ENCODE data around the gene COA1. TPM values are rescaled to one million over a fixed set of nuclear protein-coding genes. Genes with fewer than 3 reads are reported as not detected.
"Not testable (repeated sequence)": the region's sequence is repeated elsewhere in the genome, so short reads cannot be mapped to it uniquely, and the experiment has no call there.

The COA1 gene
- polyA plus RNA-seq, 1 donor (not counting 4 experiments of a cell fraction or from before 2014, with no cell fraction given), result 32.2 TPM

DNA sequence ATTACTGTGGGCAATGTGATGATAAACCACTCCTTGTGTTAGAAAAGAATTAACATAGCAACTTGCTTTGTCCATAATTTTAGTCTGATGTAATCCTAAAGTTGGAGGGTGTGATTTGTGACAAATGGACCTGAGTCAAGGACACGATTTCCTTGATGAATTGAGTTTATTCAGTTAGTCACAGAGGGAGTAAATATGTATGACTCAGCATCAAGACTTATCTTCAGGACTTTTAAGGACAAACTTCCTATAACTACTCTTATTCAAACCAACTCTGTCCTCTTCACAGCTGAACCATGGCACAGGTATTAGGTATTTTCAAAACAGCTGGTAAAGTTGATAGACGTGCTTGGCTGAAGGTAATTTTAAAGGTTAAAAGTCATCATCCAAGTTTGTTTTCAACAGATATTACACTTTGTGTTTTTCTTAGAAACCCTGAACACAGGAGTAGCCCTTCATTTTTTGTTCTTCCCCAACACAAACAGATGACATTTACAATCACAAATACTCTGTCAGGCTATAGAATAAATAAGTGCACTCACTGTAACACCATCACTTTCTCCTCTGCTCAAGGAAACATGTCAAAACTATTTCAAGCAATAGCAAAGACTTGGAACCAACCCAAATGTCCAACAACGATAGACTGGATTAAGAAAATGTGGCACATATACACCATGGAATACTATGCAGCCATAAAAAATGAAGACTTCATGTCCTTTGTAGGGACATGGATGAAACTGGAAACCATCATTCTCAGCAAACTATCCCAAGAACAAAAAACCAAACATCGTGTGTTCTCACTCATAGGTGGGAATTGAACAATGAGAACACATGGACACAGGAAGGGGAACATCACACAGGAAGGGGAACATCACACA, 54.5 kb downstream of the COA1 start:
- H3K27ac ChIP-seq (ENCODE audit: control insufficient read depth, insufficient read depth, low read length), result peak overlapping the region; percentile 51
- no peaks in the 10 kb centered on the region for H3K27me3 ChIP-seq (ENCODE audit: control insufficient read depth, extremely low read depth, insufficient read depth, low read length)
- H3K36me3 ChIP-seq (ENCODE audit: control insufficient read depth in 2 of 2, extremely low read depth in 1 of 2, insufficient read depth in 2 of 2, low read length in 2 of 2), result no peaks in the 10 kb centered on the region
- H3K9me3 ChIP-seq (ENCODE audit: control insufficient read depth, low read depth, low read length), result no peaks in the 10 kb centered on the region
- no peak overlapping the region for H3K9ac ChIP-seq (ENCODE audit: control insufficient read depth, extremely low read depth, insufficient read depth, low read length)
- peak; percentile 83 for FAIRE-seq
- no peak for DNase-seq (ENCODE audit: low read depth, low spot score)
- no peak overlapping the region for H3K4me3 ChIP-seq (ENCODE audit: control insufficient read depth in 2 of 3, extremely low read depth in 1 of 3, insufficient read depth in 2 of 3, low read depth in 1 of 3, low read length in 3 of 3)
- peak overlapping the region; percentile 9 for H3K4me2 ChIP-seq (ENCODE audit: control insufficient read depth, extremely low read depth, insufficient read depth, low read depth, low read length)
- dilution Hi-C loops (cut with MboI; ENCODE audit: extremely low pct_ligation_motif_present, low sequenced_read_pairs), result no loop called here
- peaks cover 11% of the 10 kb centered on the region for H3K4me1 ChIP-seq (ENCODE audit: control insufficient read depth, extremely low read depth, insufficient read depth, low read length)
- H3K79me2 ChIP-seq (ENCODE audit: control insufficient read depth, insufficient read depth, low read length), result peaks cover 49% of the 10 kb centered on the region
- H3K9me1 ChIP-seq (ENCODE audit: control insufficient read depth, extremely low read depth, insufficient read depth, low read length), result no peaks in the 10 kb centered on the region
- H4K20me1 ChIP-seq (ENCODE audit: control insufficient read depth, extremely low read depth, insufficient read depth, low read length), result no peaks in the 10 kb centered on the region
- TF ChIP-seq, protein P1, sequence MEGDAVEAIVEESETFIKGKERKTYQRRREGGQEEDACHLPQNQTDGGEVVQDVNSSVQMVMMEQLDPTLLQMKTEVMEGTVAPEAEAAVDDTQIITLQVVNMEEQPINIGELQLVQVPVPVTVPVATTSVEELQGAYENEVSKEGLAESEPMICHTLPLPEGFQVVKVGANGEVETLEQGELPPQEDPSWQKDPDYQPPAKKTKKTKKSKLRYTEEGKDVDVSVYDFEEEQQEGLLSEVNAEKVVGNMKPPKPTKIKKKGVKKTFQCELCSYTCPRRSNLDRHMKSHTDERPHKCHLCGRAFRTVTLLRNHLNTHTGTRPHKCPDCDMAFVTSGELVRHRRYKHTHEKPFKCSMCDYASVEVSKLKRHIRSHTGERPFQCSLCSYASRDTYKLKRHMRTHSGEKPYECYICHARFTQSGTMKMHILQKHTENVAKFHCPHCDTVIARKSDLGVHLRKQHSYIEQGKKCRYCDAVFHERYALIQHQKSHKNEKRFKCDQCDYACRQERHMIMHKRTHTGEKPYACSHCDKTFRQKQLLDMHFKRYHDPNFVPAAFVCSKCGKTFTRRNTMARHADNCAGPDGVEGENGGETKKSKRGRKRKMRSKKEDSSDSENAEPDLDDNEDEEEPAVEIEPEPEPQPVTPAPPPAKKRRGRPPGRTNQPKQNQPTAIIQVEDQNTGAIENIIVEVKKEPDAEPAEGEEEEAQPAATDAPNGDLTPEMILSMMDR (optimal IDR thresholded peaks at IDR 0.05 in 1 of 3, IDR thresholded peaks at IDR 0.05 in 1 of 3, conservative IDR thresholded peaks at IDR 0.05 in 1 of 3; ENCODE audit: extremely low read depth in 1 of 3, insufficient read depth in 2 of 3, low read length in 3 of 3), result no peak
- TF ChIP-seq EZH2 (IDR thresholded peaks at IDR 0.05; ENCODE audit: low read length), result no peak
- no peak overlapping the region for H2AFZ ChIP-seq (ENCODE audit: control insufficient read depth, low read length)

DNA sequence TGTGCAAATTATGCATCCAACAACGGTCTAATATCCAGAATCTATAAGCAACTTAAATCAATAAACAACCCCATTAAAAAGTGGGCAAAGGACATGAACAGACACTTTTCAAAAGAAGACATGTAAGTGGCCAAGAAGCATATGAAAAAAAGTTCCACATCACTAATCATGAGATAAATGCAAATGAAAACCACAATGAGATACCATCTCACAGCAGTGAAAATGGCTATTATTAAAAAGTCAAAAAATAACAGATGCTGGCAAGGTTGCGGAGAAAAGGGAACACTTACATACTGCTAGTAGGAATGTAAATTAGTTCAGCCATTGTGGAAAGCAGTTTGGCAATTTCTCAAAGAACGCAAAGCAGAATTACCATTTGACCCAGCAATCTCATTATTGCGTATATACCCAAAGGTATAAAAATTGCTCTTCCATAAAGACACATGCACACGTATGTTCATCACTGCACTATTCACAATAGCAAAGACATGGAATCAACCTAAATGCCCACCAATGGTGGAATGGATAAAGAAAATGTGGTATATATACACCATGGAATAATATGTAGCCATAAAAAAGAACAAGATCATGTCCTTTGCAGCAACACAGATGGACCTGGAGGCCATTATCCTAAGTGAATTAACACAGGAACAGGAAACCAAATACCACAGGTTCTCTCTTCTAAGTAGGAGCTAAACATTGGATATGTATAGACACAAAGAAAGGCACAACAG, 55.9 kb downstream of the COA1 start:
- H3K27ac ChIP-seq (ENCODE audit: control insufficient read depth, insufficient read depth, low read length); H3K27me3 ChIP-seq (ENCODE audit: control insufficient read depth, extremely low read depth, insufficient read depth, low read length); H2AFZ ChIP-seq (ENCODE audit: control insufficient read depth, low read length); dilution Hi-C loops (cut with MboI; ENCODE audit: extremely low pct_ligation_motif_present, low sequenced_read_pairs); FAIRE-seq; H3K4me2 ChIP-seq (ENCODE audit: control insufficient read depth, extremely low read depth, insufficient read depth, low read depth, low read length); H3K9ac ChIP-seq (ENCODE audit: control insufficient read depth, extremely low read depth, insufficient read depth, low read length); H3K4me3 ChIP-seq (ENCODE audit: control insufficient read depth in 2 of 3, extremely low read depth in 1 of 3, insufficient read depth in 2 of 3, low read depth in 1 of 3, low read length in 3 of 3); H3K9me3 ChIP-seq (ENCODE audit: control insufficient read depth, low read depth, low read length); DNase-seq (ENCODE audit: low read depth, low spot score); H3K36me3 ChIP-seq (ENCODE audit: control insufficient read depth in 2 of 2, extremely low read depth in 1 of 2, insufficient read depth in 2 of 2, low read length in 2 of 2); H4K20me1 ChIP-seq (ENCODE audit: control insufficient read depth, extremely low read depth, insufficient read depth, low read length); H3K9me1 ChIP-seq (ENCODE audit: control insufficient read depth, extremely low read depth, insufficient read depth, low read length): not testable (repeated sequence)
- Histone ChIP-seq H3K4me1 (ENCODE audit: control insufficient read depth, extremely low read depth, insufficient read depth, low read length) (peaks cover 13% of the 10 kb centered on the region), H3K79me2 (ENCODE audit: control insufficient read depth, insufficient read depth, low read length) (peaks cover 49% of the 10 kb centered on the region)
